Suppressor macrophage treated with lipopolysaccharide for 1 hour (primary cell): ENCODE results near the gene RALGAPB.
"Not testable (repeated sequence)": the region's sequence is repeated elsewhere in the genome, so short reads cannot be mapped to it uniquely, and the experiment has no call there.

Experiments
- DNase-seq, 3 donors: peaks; one replicate each; pipeline ENCODE4 v3.0.0-alpha.2; 2020 to 2022

Gene RALGAPB

DNA sequence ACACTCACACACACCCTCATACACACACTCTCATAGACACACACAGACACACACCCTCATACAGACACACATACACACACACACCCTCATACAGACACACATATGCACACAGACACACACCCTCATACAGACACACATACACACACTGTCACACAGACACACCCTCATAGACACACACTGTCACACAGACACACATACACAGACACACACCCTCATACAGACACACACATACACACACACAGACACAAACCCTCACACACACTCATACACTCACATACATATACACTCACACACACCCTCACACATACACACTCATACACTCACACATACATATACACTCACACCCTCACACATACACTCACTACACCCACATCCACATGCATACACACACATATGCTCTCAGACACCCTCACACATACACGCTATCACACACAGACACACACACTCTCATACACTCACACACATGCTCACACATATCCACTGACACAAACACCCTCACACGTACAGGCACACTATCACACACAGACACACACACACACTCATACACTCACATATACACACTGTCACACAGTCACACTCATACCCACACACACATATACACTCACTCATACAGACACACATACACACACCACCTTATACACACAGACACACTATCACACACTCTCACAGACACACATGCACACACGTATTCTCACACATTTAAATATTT is 117.5 kb downstream of the RALGAPB start:
- DNase-seq = no peak

DNA sequence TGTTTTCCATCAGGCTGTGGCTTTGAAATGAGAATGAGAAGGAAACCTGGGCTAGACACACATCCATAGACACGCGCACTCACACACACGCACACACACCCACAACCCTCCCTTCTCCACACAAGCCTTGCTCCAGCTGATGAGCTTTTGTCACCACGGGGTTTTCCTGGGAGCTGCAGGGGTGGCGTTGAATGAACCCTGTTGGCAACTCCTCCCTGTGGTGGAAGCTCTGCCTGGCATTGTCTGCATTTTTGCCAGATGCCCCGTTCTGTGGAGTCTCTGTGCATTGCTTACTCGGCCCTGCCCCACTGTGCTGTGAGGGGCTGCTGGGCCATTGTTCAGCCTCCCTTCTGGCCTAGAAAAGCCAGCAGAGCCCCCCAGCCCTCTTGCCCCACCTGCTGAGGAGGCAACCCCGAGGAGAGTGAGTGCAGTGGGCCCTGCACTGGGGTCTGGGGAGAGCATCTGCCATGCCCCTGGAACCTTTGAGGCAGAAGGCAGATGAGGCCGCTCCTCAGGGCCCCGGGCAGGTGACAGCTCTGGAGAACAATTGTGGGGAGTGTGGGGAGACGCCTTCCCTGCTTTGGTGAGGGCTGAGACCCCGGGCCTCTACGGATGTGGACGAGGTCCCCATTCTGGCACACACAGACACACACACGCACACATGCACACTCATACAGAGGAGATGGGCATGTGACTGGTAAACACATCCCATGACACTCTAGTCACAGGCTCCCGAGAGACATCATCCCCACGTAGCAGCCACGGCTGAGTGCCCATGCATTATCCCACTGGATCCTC is 118.2 kb downstream of the RALGAPB start:
- peak; percentile 42 to 71 (median 57) for DNase-seq

DNA sequence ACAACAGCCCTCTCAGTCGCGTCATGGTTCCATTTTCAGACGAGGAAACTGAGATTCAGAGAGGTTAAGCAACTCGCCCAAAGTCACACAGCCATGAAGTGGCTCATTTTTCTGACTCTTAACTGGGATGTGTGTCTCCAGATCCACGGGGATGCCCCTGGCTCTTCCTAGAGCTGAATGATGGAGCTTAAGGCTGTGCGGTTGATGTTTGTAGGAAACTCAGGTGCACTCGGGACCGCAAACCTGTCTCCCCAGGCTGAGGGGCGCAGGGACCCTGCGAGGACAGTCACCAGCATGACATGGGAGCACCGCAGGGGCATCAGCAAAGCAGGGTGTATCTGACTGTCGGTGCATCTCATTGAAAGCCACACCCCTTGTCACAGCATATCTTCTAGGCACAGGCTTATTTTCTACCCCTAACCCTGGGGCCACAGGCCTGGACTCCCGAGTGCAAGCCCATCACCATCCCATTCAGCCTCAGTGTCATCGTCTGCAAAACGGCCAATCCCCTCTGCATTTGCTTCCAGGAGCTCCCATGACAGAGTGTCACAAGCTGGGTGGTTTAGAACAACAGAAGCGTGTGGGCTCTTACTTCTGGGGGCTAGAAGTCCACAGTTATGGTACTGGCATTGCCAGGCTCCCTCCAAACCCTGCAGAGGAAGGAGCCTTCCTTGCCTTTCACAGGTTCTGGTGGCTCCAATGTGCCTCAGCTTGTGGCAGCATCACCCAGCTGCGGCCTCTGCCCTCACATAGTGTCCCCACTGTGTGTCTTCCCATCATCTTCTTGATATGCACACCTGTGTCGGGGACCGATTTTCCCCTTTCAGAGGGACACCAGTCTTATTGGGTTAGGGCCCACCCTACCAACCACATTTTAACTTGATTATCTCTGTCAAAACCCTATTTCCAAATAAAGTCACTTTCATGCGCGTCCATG is 119.1 kb downstream of the RALGAPB start:
- no peak for DNase-seq

DNA sequence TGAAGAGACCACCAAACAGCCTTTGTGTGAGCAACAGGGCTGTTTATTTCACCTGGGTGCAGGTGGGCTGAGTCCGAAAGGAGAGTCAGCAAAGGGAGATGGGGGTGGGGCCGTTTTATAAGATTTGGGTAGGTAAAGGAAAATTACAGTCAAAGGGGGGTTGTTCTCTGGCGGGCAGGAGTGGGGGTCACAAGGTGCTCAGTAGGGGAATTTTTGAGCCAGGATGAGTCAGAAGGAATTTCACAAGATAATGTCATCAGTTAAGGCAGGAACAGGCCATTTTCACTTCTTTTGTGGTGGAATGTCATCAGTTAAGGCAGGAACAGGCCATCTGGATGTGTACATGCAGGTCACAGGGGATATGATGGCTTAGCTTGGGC is 119.8 kb downstream of the RALGAPB start:
- DNase-seq = peak in 2 of 3 donors; percentile 15 to 36

DNA sequence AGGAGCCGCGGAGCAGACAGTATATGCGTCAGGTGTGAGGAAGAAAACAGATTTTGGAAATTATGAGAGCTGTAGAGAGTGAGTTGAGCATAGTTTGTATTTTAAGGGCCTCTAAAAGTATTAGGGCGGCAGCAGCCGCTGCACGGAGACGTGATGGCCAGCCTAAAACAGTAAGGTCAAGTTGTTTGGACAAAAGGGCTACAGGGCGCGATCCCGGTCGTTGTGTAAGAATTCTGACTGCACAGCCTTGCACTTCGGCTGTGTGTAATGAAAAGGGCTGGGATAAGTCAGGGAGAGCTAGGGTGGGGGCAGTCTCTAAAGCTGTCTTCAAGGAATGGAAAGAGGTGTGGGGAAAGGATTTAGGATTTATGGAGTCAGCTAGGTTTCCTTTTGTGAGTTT is 121.6 kb downstream of the RALGAPB start:
- DNase-seq = not testable (repeated sequence)

DNA sequence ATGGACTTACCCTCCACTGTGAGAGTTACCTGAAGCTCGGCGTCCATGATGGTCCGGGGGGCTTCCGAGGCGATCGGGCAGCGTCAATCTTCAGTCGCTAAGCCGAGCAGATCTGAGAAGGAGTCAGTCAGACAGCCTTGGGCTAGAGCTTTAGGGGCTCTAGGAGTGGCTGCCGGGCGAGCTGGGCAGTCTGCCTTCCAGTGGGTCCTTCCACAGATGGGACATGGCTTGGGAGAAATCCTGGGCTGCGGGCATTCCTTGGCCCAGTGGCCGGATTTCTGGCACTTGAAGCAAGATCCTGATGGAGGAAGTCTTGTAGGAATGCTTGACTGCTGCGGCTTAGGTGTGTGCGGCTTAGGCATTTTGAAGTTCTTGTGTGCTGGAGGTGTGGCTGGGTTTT is 123.2 kb downstream of the RALGAPB start:
- not testable (repeated sequence) for DNase-seq

DNA sequence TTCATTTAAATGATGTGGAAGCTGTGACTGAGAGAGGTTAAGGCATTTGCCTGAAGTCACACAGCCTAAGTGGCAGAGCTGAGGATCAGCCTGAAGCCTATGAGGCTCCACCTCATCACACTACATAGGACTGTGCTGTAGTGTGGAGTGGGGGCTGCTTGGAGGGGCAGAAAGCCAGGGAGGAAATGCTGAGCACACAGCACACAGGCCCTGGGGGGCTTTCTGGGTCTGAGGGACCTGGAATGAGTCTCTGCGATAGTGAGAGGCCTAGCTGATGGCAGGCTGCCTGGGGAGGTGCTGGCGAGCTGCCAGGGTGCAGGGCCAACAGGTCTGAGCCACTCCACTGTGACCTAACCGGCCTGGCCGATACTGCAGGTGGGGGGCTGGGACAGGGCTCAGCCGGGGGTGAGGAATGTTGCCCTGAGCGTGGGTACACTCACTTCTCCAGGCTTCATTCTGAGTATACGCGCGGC is 126.8 kb downstream of the RALGAPB start:
- no peak for DNase-seq

DNA sequence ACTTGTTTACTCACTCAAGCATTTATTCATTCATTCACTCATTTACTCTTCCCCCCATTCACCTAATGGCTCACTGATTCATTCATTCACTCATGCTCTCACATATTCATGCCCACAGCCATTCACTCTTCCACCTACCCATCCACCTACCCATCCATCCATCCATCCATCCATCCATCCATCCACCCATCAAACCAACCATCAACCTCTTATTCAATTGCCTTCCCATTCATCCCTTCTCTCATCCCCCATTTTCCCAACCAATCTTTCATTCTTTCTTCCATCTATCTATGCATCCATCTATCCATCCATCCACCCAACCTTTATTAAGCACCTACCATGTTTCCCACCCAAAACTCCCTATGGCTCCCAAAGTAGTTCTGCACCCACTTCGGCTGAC is 127.4 kb downstream of the RALGAPB start:
- no peak for DNase-seq

DNA sequence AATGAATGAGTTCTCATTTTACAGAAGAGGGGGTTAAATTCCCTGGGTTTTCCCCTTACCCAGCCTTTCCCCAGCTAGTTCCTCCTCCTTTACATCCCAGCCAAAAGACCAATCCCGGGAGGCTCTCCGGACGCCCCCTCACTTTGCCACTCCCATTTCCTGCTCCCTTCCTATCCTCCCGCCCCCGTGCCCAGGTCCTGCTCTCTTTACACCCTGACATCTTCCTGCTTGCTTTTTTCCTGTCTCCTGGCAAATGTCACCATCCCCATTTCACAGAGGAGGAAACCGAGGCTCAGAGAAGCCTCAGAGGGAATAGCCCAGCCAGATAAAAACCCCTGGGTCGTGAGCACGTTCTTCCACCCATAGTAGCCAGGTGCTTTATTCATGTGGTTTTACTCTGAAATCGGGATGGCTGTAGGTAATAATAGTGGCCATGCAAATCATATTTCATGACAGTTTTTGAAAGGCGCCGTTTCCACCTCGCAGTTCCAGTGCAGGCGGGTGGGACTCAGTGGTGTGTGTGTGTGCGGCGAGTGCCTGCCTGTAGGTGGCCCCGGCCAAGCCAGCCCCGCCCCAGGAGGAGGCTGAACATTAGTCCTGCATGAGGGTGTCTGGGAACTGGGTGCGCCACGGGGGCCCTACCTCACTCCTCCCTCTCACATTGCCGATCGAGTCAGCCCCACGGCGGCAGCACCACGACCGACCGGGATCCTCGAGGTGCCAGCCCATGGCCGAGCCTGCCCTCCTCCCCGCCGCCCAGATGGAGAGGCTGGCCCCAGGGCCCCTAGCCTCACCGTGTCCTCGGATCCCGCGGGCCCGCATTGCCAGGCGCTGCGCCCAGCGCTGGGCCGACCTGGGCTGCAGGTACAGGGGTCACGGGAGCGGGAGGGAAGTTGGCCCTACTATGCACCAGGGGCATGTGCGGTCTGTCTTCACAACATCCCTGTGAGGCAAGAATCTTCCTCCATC is 128.9 kb downstream of the RALGAPB start, which contains the start of gene ARHGAP40:
ARHGAP40 (plus strand) TSS at position 594 of the 969 bp plus-strand sequence.
- DNase-seq = peak; percentile 24 to 65 (median 63)

DNA sequence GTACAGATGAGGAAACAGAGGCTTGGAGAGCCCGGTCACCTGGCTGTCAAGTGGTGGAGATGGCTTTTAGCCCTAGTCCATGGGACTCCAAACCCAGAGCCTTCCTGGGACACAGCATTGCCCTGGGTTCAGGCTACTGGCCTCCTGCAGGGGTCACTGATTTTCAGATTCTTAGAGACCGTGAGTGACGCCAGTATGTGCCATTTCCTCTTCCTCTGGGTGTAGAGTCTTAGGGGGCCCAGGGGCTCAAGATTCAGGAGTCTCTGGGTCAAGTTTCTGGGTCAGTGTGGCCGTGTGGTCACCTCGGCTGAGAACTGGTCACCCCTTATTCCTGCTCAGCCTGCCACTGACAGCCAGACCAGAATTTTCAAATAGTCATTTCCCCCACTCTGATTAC is 129.5 kb downstream of the RALGAPB start:
- DNase-seq = no peak

DNA sequence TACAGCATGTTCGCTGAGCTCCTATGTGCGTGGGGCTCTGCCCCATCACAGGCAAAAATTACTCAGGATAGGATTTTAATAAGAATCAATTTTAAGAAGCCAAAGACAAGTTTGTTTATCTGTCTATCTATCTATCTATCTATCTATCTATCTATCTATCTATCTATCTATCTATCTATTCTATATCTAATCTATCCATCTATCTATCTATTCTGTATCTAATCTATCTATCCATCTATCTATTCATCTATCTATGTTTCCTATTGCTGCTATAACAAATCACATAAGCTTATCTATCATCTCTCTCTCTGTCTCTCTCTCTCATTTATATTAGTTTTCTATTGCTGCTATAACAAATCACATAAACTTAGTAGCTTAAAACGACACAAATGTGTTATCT is 130.6 kb downstream of the RALGAPB start:
- no peak for DNase-seq

DNA sequence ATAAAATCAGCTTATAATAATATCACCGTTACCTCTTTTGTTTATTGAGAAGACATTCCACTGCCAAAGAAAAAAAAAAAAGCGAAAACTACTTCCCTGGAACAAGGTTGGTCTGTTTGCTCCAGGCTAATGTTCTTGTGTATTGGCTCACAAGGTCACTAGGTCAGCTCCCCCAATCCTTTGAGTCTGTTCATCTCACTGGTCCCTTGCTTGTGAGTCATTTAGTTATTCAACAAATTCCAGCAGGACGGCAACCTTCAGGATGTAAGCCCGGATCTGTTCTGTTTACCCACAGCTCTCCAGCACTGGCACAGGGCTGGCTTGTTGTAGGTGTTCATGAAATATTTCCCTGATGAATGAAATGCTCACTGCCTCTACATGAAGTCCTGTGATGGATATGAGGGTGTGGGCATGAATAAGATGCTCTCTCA is 132.2 kb downstream of the RALGAPB start:
- no peak for DNase-seq

DNA sequence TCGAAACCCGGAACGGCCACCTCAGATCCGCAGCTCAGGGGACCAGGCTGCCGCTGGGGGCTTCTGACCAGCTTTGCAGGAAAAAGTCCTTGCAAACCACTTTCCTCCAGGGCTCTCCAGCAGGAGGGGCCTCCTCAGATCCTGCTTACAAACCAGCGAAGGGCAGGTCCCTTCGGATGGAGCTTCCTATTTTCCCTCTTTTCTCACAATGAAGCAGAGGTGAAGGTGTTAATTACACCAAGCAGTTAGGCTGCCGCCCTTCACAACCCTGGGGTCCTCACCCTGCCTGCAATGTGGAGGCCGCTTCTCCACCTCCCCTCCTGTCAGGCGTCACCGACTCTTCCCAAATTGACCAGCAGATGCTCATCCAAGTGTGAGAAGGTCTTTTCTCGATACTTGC is 134.7 kb downstream of the RALGAPB start:
- DNase-seq = no peak

DNA sequence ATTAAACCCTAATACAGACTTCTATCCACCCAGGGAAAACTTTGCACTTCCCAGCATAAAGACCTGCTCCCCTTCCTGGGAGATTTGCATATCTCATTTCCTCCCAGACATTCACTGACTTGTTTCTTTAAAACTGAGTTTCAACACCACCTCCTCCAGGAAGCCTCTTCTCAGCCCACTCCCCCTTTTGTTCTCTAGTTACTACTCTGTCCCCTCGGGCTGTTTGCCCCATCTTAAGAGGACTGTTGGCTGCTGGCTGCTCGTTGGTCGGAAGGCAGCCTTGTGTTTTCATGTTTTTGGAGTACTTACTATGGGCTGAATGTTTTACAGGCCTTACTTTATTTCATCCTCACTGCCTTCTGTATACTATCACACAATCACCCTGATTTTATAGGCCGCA is 135.5 kb downstream of the RALGAPB start:
- no peak for DNase-seq

DNA sequence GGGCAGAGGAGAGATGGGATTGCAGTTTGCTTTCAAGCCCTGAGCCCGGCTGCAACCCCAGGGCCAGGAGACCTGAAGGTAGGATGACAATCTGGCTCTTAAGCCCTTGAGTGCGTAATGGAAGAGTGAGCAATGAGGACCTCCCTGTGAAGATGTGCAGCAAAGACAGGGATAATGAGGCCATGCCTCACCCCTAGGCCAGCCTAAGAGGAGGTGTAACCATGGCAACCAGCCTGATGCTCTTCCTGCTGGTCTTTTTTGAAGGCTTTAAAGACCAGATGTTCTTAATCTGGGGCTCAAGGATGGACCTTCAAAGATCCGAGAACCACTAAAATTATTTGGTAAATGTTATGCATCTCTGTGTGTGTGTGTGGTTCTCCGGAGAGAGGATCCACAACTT is 137.2 kb downstream of the RALGAPB start:
- no peak for DNase-seq

DNA sequence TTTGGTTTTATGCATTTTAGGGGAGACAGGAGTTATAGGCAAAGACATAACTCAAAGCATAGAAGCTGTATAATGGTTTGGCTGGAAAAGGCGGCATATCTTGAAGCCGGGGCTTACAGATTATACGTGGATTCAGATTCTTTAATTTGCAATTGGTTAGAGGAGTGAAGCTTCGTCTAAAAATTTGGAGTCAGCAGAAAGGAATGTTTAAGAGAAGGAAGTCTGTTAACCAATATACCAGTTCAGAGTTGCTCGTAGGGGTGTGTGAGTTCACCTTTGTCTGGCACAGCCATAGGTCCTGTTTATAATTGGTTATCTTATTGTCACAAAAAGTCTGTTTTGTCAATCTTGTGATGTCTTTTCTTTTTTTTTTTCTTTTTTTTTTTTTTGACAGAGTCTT is 137.9 kb downstream of the RALGAPB start:
- no peak for DNase-seq

DNA sequence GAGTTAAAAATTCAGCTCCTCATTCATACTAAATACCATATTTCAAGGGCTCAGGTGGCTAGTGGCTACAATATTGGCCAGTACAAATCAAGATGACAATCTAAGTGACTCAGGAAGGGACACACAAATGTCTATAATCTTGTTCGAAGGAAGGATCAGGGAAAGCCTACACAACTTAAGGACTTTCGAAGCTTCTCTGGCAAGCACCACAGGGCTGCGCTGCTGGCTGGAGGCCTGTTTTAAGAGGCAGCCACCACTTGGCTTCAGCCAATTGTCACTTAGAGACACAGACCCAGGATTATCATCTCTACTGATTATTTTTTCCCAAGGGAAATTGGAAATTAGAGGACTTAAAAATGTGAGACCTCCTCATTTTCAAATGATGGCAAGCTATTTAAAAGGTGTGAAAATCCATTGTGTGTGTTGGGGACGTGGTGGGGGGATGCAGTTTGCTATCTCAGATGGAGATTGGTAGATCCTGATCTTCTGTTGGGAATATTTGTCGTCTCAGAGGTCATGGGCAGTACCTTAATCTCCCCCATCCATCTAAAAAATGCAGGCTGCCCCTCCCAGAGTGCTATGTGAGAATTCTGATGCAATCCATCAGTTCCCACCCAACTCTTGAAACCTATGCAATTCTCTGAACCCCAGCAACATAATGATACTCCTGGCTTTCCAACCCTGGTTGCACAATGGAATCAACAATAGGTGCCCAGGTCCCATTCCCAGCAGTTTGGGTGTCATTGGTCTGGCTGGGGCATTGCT is 140.3 kb downstream of the RALGAPB start:
- no peak for DNase-seq

DNA sequence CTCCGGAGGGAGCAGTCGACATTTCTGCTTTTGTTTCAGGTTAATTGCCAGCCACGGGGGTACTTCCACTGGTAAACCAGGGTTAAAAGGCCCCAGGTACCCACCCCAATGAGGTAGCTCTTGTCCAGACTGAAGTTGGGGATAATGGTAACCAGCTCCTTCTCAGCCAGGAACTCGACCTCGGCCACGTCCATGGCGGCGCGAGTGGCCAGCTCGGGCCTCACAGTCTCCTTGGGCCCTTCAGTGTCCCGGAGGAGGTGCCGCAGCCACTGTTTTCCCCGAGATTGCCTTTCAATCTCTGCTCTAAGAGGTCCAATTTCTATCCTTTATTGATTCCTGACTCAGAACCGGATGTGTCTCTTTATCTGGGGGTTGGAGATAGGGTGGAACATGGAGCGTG is 142.6 kb downstream of the RALGAPB start:
- DNase-seq = no peak

DNA sequence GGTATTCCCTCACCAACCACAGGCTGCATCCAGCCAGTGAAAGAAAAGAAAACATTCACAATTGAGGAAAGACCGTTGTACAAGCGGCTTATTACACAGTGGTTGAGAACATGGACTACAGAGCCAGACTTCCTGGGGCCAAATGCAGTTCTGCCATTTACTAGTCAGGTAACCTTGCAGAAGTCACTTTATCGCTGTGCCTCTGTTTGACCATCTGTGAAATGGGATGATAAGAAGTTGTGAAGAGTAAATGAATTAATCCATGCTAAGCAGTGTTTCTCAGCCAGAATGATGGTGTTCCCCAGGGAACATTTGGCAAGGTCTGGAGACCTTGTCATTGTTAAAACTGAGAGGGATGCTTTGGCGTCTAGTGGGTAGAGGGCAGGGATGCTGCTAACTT is 143.8 kb downstream of the RALGAPB start:
- DNase-seq = no peak

DNA sequence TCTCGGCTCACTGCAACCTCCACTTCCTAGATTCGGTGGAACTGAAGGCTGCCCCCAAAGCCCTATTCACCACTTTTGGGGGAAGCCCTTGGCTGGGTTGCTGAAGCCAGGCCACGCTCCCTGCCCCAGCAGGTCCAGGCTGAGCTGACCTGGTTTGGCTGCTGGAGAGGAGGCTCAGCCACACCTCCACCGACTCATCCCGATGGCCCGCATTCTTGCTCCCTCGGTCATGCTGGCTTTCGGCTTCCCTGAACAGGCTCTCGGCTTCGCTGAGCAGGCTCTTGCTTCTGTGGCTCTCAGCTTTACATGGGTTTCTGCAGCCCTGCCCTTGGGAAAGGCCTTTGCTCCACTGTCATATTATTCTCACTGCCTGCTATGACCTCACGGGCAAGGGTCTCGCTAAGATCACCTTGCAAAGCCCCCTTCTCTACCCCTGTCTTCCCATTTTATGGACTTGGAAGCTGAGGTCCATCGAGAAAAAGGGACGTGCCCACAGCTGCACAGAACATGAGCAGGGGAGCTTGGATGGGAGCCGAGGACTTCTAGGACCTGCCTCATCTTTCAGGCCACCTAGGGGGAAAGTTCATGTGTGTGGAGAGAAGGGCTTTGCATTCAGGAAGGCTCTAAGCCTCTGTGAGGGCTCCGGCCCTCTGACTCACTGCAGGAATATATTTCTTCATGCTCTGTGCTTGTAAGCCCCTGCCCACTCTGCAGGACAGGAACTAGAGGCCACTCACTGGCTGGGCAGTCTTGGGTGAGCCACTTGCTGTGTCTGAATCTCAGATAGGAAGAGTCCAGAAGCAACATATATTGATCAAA is 144.6 kb downstream of the RALGAPB start:
- peak in 2 of 3 donors; percentile 6 to 24 for DNase-seq
